NCI-H1417 treated with DMSO at 0.1 percent for 48 hours (cell line): ENCODE results near the gene SERPINB6.
"Not testable (repeated sequence)": the region's sequence is repeated elsewhere in the genome, so short reads cannot be mapped to it uniquely, and the experiment has no call there.

Experiments used
- DNase-seq: peaks from one replicate; lab custom pipeline; 2025; lab: John Stamatoyannopoulos, UW

Gene SERPINB6

DNA sequence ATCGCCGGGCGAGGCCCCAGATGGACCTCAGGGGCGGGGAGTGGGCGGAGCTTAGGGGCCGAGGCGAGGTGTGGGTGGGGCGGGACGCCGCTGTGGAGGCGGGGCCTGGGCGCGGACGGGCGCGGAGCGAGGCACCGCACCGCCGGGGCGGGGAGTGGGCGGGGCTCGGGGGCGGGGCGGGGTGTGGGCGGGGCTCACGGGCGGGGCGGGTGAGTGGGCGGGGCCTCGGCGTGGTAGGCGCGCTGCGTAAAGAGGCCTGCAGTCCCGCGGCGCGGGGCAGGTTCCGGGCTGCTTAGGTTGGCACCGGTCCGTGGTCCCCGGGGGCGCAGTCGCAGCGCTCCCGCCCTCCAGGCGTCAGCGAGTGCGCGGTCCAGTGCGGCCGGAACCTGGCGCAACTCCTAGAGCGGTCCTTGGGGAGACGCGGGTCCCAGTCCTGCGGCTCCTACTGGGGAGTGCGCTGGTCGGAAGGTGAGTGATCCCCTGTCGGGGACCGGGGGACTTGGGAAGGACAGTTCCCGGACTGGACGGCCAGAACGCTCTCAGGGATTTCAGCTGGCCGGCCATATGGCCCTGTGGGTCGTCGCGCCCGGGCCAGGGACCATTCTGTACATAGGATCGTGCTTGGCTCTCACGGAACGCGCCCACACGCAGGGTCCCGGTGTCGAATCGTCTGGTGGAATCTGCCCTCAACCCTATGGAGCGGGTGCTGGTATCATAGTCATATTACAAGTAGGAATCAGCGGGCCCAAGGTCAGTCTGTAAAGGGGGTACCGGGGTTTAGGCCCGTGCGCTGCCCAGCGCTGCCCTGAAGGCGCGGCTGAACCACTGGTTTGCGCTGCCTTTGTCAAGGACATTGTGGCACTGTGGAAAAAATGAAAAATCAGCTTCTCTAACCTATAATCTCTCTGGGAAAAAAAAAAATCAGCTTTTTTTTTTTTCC lies 28.5 kb upstream of the SERPINB6 start, which contains the start of gene NQO2:
Gene NQO2 (plus strand): TSS at position 277 of the 940 bp plus-strand sequence. CDS start 6,659 bp downstream, outside the sequence.
- peak; percentile 20 for DNase-seq

DNA sequence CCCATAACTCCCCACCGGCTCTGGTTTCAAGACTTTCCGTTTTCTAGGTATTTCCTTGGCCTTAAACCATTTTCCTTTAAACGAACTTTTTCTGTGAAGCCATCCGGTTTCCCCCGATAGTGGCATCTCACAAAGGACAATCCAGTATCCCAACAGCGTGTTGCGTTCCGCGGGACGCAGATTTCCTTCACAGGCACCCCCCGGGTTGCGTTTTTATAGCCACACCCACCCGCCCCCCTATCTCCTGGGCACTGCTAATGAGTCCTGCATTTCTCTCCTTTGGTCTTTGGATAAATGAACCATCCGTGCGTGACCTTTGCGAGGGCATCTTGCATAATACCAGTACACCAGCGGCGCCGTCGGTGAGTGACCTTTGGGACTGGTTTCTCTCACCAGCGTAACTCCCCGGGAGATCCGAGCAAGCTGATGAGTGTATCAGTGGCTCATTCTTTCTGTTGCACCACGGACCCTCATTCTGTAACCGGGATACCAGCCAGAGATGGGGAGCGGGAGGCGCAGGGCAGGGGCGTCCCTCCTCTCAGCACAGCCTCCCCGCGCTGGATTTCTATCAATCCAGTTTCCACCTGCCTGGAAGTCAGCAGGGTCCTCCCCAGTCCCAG lies 27.7 kb upstream of the SERPINB6 start:
- DNase-seq = no peak

DNA sequence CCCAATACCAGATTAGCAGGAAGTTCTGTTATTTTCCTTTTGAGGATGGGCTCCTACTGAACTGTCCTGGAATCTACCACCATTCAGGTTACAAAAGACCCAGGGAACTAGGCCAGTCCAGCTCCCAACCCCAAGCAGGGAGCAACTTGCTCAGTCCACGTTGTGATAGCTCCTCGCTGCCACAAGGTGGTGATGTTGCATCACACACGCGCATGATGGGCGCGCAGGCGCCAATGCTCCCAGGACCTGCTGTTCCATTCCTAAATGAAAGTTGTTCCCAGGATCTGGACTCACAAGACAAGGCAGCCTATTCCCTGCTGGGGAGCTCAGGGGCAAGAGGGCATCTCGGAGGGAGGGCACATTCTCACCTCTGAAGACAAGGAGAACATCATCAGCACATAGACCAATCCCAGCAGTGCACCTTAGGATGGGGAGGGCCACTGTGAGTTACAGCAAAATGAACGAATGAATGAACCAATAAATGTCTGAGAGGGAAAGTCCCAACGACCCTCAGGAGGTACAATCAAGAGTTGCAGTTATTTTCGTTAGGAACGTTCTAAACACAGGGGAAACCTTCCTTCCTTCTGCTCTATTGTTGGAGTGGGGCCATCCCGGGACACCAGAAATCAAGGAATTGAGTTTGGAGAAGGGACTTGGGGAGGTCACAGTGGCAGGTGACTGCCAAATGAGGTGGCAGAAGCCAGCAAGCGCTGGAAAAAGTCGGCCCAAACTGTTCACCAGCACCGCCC lies 27.1 kb upstream of the SERPINB6 start:
- DNase-seq = not testable (repeated sequence)

DNA sequence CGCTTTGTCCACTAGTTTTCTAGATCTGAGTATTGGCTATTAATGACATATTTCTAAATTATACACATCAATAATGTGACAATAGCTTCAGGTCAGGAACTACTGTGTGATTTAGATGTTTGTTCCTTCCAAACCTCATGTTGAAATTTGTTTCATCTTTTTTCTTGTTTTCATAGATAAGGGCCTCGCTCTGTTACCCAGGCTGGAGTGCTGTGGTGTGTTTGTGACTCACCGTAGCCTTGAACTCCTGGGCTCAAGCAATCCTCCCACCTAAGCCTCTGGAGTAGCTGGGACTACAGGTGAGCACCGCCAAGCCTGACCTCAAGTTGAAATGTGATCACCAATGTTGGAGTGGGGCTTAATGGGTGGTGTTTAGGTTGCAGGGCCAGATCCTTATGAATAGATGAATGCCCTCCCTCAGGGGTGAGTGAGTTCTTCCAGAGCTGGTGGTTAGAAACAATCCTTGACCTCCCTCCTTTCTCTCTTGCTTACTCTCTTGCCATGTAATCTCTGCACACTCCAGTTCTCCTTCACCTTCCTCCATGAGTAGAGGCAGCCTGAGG lies 22.5 kb upstream of the SERPINB6 start:
- no peak for DNase-seq

DNA sequence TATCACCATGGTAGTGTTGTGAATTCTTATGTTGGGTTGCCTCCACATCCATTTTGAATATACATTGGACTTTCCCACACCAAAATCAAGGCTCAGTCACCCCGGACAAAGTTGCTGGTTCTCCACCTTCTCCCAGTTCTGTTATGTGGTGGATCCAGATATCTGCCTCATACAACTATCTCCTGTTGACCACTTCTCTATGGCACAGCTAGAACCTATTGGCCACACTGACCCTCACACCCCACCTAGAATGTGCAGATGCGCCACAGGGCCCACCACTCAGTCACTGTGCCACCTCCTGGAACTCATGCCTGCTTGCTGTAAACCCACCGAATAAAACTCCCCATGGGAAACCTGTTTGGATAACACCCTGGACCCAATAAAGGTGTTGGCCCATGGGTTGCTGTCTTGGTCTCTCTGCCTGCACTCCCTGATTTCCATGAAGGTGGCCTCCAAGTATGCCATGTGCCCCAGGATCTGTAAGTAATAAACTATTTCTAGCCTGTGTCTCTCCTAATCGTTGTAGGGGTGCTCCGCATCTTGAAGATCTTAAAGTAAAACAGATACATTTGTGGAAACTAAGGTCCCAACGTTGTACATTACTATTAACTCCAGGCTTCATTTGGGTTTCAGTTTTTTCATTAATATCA lies 21.1 kb upstream of the SERPINB6 start:
- DNase-seq = no peak

DNA sequence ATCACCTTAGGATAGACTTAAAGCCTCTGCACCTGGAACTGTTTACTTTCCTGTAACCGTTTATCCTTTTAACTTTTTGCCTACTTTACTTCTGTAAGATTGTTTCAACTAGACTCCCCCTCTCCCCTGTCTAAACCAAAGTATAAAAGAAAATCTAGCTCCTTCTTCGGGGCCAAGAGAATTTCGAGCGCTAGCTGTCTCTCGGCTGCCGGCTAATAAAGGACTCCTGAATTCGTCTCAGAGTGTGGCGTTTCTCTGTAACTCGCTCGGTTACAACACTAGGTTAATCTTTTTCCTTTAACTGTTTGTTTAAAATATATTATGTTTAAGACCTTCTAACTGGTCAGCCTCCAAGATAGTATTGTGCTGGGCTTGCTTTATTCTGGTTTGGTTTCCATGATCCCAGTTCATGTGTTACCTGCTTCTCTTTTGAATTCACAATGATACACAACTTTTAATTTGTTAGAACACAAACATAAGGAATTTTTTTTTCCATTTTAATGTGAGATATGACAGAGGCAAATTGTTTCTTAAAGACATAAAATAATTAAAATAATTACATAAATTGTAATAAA lies 19.7 kb upstream of the SERPINB6 start:
- no peak for DNase-seq

DNA sequence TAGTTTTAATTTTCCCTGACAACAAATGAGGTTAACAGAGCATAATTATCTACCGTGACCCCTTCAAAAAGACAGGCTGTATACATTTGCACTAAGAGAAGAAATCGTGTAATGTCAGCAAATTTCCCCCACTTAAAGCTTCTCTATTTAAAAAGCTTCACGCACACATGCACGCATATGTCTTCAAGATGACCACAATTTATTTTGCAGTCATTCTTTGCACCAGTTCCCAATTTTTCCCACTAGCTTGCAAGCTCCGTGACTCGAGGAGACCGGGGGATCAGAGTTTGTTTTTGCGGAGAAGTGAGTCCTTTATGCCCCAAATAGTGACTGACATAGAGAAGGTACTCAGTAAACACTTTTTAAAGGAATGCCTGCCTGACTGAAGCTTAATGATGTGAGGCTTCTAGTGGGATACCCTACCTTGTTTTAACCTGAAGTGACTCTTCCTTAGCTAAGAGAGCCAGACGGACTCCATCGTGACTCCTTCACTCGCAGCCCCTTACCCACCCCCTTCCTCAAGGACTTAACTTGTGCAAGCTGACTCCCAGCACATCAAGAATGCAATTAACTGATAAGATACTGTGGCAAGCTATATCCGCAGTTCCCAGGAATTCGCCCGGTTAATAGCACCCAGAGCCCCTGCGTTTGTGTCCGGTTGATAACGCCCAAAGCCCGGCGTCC lies 19.0 kb upstream of the SERPINB6 start:
- no peak for DNase-seq

DNA sequence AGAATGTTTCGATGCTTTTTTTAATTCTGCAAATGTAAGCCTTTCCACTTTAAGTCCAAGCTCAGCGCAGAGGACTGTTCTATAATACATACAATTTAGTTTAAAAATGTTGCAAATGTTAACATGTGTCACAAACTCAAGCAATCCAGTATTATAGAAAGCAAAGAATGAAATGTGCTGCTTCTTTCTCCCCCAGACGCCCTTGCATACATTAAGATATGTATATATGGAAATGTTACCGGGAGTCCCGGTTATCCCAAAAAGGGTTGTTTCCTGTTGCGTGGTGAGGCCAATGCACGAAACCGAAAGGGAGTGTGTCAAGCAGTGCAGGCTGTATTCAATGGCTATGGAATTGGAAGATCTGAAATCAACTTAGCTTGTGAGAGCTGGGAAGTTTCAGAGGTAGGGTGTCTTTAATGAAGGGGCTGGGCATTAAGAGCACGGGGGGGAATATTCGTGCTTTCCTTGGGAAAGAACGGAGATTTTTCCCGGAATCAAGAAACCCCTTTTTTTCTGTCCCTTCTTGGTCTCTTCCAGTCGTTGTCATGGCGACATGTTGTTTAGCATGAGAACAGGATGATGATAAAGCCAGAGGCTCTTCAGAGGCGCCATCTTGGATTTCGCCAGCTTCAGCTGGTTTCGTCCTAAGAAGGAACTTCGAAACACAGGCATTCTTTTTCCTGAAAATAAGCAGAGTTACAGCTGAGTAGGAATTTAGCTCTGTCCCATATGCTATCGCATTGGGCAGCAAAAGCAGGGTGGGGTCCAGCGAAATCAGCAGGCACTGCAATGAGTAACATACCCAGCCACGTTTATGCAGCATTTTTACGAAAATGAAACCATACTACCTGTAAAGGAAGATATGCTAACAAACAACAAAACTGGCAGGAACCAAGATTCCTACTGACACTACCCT lies 18.2 kb upstream of the SERPINB6 start:
- peak; percentile 87 for DNase-seq

DNA sequence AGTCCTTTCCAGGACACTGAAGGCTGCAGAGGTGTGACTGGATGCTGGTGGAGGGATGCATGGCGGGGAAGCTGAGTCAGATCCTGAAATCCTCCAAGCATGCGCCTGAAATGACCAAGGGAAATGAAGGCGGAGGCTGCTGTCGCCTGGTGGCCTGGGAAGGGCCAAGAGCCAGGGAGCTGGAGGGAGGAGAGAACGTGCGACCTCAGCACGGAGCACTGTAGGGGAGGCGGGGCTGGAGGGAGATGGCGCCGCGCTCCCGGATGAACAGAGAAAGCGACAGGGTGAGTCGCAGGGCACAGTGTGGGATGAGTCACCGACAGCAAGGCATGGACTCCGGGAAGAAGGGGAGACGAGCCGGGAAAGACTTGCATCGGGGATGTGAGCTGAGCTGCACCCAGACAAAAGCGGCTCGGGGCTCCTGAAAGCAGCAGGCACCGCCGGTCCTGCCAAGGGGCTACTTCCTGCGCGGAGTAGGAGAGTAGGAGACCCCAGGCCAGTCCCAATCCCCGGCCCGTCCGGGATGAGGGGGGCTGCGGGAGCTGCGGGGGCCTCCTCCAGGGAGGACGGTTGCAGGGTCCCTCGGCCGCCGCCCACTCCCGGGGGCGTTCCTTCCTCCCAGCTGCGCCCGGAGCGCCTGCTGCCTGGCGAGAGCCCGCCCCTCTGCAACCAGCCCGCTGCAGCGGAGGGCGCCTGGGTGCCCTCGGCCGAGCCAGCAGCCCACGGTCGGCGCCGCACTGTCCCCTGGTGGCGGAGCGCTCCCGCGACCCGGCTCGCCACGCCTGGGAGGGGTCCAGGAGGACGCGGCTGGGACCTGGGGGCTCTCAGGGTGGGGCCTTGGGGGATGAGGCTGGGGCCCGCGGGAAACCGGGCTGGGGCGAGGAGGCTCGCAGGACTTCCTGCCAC lies 17.3 kb upstream of the SERPINB6 start:
- DNase-seq = peak; percentile 25

DNA sequence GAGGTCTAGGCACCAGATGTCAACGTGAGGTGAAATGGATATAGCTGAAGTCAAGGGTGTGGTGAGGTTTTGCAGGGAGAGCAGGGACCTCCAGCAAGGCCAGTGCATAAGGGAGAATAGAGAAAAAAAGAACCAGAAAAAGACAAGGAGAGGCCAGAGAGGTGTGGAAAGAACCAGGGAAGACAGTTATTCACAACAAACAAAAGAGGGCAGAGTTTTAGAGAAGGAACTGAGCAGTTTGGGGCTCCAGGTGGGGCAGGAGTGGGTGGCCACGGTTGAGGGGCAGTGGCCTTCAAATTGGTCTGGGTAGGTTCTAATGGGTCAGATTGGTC lies 16.7 kb upstream of the SERPINB6 start:
- DNase-seq = no peak

DNA sequence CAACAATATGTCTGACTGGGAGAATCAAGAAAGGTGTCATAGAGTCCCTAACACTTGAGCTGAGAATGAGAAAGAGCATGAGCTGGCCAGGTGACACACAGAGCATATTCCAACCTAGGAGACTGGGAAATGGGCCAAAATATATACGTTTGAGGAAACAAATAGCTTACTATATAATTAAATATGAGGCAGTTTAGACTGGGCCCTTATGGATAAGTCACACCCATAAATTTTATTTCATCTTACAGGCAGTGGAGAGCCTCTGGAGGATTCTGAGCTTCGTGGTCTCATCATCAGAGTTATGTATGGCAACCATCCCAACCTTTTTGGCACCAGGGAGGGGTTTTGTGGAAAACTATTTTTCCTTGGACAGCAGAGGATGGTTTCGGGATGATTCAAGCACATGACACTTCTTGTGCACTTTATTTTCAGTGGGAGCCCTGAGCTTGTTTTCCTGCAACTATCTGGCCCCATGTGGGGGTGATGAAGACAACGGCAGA lies 15.4 kb upstream of the SERPINB6 start:
- DNase-seq = no peak

DNA sequence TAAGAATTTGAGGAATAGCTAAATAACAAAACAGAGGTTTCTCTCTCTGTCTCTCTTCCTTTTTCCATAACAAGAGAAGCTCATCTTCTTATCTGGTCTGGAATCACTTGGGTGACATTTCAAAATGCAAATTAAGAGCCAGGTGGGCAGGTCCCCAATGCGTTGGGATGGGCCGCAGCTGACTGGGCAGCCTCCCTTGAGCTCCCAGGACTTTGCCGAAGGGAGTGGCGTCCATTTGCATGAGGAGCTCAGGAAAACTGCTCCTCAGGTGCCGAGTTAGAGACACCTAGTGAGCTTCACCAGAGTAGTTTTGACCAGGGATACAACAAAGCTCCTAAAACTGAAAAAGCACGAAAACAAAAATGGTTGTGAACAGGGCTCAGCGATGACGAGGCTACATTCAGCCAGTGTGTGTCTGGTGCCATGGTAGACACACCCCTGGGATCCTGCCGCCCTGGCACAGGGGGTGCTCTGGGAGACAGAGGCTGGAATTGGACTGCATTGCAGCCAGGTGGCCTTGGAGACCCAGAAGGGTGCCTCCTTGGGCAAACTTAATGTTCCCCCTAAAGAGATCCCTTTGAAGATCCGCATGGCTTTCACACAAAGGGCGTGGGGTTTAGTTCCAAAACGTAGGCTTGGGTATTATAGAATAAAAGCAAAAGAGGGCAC lies 13.5 kb upstream of the SERPINB6 start:
- no peak for DNase-seq

DNA sequence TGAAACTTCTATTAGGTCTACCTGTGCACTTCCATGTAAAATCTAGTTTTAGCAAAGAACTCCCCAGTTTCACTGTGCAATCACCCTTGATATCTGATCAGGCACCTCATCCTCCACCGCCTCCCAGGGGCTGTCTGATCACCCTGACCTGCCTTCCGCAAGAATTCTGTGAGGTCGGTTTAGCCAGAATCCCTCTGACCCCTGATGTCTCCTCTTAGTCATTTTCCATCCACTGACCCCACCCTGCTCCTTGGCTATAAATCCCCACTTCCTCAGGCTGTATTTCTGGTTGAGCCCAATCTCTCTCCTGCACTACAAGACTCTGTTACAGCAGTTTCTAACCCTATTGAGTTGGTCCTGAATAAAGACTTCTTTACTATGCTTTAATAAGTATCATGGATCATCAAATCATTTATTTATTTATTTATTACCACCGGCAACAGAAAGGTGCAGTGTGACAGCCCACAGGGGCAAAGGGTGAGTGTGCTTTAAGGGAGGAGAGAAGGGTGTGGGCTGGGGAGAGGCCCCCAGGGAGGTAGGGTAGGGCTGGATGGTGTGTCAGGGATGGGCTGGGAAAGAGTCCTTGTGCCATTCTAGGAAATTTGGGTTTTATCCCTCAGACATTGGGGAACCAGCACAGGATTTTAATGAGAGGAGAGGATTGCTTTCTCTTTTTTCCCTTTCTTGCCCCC lies 11.2 kb upstream of the SERPINB6 start:
- DNase-seq = no peak

DNA sequence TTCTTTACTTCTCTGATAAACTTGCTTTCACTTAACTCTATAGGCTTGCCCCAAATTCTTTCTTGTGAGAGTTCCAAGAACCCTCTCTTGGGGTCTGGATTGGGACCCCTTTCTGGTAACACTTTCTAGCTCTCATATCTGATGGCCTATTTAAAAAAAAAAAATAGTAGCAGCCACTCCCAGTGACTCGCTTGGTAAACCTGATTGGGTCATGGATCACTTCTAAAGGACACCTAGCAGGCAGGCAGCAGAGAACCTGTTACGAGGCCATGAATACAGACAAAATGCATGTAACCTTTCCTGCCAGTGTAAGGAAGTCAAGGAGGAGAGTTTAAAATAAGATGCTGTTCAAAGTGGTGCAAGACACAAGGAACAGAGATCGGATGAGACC lies 9.1 kb upstream of the SERPINB6 start:
- no peak for DNase-seq

DNA sequence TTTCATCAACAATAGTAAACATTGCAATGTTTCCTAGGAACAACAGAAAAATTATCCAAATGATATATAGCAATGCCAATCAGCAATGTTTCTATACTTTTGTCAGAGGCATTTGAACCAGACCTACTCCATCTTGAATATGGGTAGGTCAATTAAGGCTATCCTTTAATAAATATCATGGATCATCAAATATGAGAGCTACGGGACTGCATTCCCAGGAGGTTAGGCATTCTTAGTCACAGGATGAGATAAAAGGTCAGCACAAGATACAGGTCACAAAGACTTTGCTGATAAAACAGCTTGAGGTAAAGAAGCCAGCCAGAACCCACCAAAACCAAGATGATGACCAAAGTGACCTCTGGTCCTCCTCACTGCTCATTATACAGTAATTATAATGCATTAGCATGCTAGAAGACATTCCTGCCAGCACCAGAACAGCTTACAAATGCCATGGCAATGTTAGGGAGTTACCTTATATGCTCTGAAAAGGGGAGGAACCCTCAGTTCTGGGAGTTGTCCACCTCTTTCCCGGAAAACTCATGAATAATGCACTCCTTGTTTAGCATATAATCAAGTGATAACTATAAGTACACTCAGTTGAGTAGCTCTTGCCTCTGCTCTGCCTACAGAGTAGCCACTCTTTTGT lies 8.6 kb upstream of the SERPINB6 start:
- no peak for DNase-seq

DNA sequence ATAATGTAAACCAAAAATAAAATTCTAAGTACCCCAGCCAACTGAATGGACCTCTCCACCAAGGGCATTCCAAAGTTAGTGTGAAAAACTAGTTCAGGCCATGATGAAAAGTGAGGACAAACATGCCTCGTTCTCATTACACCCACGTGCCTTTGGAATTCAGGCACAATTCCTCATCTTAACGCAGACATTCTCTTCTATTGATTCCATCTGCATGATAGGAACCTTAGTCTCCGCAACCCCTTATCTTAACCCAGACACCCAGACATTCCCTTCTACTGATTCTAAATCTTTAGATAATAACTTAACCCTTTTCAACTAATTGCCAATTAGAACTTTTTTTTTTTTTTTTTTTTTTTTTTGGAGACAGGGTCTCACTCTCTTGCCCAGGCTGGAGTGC lies 7.6 kb upstream of the SERPINB6 start:
- DNase-seq = no peak
